ENCODE results near the gene USP34.
"Not testable (repeated sequence)": the region's sequence is repeated elsewhere in the genome, so short reads cannot be mapped to it uniquely, and the experiment has no call there.

- not testable (repeated sequence) for TF ChIP-seq CTCF (IDR thresholded peaks at IDR 0.05 in 2 of 3, conservative IDR thresholded peaks at IDR 0.05 in 1 of 3; ENCODE audit: borderline replicate concordance in 1 of 3, insufficient read depth in 1 of 3, low read depth in 2 of 3, low read length in 2 of 3); JUND (IDR thresholded peaks at IDR 0.05)
Measured at GRCh38 chr2:61446971-61447370, 23.9 kb downstream of the USP34 start.

Measured in HCT116 (cell line).